Ramos (cell line): ENCODE results near the gene CD300E.

Experiments
- in situ Hi-C: fragments of 300-500 bp; cut with MboI; formaldehyde crosslinking; loops from one replicate; pipeline ENCODE4 v1.14.3; 2022; ENCODE audit warnings: low sequenced_read_pairs; ENCODE audit not compliant: unreplicated experiment

CD300E gene

DNA sequence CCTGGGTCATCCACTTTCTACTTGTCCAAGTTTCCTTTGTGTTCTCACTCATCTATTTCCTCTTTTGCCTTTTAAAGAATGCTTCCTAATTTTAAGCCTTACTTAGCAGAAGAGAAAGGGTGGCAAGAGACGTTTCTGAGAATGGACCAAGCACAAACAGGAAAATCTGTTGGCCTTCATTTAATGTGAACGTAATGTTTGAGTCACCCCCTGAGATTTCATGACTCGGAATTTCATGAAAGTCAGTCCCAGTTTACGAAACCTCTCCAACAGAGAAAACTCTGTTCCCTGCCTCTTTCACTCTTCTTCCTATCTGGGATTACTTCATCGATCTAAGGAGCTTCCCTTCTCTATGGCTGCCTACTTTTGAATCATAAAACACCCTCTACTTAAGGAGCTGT lies at the start of gene CD300E:
TSS of gene CD300E (minus strand) at position 46 of the 401 bp plus-strand sequence. CDS start 117 bp downstream, outside the sequence.
- in situ Hi-C loops: no loop called here

DNA sequence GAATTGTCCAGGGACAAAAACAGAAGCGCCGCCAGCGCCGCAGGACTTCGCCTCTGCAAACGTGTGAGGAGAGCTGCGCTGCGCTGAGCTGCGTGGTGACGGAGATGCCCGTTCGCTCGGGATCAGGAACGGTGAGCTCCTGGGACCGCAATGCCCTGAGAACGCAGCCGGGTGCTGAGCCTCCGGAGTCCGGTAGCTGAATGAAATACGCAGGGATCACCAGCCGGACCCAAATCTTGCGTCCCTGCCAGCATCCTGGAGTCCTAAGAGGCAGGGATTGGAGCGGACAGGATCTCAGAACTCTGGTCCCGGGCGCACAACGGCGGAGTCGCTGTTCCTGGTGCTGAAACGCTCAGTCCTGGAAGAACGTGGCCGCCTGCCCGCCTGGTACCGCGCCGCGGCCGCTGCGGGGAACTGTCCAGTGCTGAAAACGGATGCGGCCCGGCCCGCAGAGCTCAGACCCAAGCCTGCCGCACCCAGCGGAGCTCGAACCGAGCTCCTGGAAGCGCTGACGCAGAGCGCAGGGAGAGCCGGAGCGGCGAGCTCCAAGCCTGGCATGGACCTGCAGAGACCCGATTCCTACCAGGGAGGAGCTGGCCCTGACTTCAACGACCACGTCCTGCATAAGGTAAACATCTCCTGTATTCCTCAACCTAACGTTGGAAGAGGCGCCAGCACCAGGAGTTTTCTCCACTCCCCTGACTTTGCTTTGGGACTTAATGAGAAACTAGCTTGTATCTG lies 47.7 kb upstream of the CD300E start:
- in situ Hi-C loops: no loop called here

DNA sequence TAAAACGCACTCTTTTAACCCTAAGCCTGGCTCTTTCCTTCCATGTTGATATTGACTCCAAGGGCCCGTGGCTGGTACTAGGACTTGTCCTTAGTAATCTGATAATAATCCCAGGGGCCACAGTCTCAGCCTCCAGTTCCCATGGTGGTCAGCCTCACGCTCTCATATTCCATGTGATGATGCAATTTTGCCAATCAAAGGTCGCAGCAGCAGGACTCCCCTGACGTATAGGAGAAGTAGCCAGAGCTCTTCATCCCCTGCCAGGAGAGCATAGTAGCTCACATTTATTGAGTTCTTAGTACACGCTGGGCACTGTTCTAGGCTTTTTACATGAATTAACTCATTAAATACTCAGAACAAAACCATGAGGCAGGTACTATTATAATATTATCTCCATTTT lies 46.8 kb upstream of the CD300E start:
- in situ Hi-C loops: no loop called here

- in situ Hi-C loops: no loop called here
Observed at GRCh38 chr17:74663561-74663960, 40.0 kb upstream of the CD300E start.

GRCh38 chr17:74659889-74660288 lies 36.4 kb upstream of the CD300E start:
- in situ Hi-C loops: loop anchor here (10.0 kb wide), 1 partner anchor 205 kb away; no protein-coding TSS in a partner anchor

DNA sequence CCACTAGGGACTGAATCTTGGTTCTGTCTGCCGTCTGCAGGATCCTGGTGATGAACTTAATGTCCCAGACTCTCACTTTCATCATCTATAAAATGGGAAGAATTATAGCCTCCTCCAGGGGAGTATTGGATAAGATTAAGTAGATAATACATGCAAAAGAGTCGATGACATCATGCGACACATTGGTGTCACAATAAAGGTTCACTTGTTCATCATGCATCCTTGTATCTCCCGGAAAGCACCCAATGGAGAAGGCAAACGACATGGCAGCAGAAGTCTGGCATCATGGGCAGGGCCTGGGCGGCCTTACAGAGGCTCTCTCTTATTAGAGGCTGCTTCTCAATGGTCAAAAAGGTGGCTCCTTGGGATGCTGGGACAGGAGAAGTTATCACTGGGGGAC lies 35.1 kb upstream of the CD300E start:
- in situ Hi-C loops: loop anchor here (10.0 kb wide), 1 partner anchor 206 kb away; no protein-coding TSS in a partner anchor

- in situ Hi-C loops: loop anchor here (10.0 kb wide), 1 partner anchor 210 kb away; no protein-coding TSS in a partner anchor
Observed at GRCh38 chr17:74654742-74655141, 31.2 kb upstream of the CD300E start.

DNA sequence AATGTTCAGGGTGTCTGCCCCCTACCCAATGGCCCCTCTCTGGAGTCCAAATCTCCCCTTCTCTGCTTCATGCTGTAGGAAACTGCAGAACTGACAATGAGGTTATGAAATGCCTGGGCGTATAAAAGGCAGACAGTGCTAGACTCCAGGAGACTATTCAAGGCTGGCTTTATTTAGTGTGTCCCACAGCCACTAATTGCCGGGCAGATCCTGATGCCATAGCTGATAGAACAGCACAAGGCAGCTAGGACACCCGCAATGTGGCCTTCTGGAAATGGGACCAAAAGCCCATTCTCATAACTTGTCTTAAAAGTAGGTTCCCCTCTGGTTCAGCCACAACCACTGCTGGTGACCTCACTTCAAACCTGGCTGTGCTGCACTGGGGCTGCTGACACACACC lies 28.5 kb upstream of the CD300E start:
- in situ Hi-C loops: loop anchor here (10.0 kb wide), 1 partner anchor 213 kb away; no protein-coding TSS in a partner anchor

- in situ Hi-C loops: loop anchor here (10.0 kb wide), 1 partner anchor 215 kb away; no protein-coding TSS in a partner anchor
Observed at GRCh38 chr17:74649909-74650308, 26.4 kb upstream of the CD300E start.

DNA sequence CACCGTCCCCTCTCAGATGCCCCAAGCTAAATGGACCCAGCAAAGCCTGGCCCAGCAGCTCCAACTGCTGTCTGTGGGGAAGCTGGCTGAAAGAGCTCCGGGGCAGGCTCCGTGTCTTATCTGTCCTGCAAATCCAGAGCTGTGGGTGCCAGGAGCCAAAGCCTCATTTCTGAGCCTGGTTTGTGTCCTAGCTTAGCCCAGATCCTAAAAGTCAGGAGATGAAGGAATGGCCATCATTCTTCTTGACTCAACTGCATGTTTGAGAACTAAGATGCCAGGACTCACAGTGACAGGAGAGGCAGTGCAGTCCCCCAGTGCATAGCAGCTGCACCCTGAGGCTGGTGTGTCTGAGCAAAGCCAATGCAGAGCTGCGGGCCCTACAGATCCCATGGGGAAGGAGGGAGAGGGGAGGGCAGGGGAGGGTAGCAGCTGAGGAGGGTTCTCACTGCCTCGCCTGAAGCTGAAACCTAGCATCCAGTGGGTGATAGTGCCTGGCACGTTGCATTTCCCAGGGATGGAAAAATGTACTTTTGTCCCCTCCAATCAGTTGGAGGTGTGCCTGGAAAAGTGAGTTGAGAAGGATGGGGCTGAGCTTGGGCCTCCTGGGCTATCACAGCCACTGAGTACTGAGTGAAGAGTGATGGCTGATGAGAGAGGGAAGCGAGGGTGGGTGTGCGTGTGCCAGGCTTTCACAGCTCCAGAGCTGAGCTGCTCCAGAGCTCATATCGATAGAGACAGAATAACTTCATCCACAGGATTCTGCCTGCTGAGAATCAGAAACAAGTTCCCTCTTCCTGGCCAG lies 24.5 kb upstream of the CD300E start:
- in situ Hi-C loops: no loop called here

- in situ Hi-C loops: no loop called here
Observed at GRCh38 chr17:74646231-74646630, 22.7 kb upstream of the CD300E start.

GRCh38 chr17:74645010-74645409 lies 21.5 kb upstream of the CD300E start:
- in situ Hi-C loops: no loop called here

- in situ Hi-C loops: no loop called here
Observed at GRCh38 chr17:74644419-74644818, 20.9 kb upstream of the CD300E start.

DNA sequence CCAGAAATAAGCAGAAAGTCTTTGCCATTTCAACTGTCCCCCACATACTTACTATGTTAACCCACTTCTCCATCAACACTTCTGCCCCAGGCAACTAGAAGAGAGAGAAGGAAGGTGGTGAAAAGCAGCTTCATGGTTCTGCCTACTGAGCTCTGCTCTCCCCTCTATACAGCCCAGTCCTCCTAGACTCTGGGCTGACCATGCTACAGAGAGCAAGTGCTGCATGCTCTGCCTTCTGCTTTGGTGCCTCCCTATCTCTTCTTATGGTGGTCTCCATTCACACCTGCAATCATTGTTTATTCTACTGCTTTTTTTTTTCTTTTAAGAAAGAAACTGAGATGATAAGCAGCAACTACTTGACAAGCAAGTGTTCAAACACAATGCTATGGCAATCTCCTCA lies 20.3 kb upstream of the CD300E start:
- in situ Hi-C loops: no loop called here

DNA sequence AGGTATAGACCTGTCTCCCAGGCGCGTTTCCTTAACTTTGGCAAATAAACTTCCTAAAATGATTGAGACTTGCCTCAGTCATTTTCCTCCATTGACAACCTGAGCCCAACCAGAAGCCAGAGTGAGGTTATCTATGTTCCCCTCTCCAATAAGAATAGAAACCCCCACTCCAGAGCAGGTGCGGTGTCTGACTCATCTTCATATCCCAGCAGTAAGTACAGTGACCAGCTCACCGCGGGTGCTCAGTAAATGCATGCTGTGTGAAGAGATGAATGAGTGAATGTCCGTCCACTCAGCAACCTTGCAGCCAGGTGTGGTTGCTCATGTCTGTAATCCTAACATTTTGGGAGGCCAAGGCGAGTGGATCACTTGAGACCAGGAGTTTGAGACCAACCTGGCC lies 19.5 kb upstream of the CD300E start:
- in situ Hi-C loops: no loop called here

GRCh38 chr17:74642556-74642955 lies 19.0 kb upstream of the CD300E start:
- in situ Hi-C loops: no loop called here

- in situ Hi-C loops: no loop called here
Observed at GRCh38 chr17:74641958-74642298, 18.4 kb upstream of the CD300E start.

- in situ Hi-C loops: no loop called here
Observed at GRCh38 chr17:74641224-74641957, 17.9 kb upstream of the CD300E start.

DNA sequence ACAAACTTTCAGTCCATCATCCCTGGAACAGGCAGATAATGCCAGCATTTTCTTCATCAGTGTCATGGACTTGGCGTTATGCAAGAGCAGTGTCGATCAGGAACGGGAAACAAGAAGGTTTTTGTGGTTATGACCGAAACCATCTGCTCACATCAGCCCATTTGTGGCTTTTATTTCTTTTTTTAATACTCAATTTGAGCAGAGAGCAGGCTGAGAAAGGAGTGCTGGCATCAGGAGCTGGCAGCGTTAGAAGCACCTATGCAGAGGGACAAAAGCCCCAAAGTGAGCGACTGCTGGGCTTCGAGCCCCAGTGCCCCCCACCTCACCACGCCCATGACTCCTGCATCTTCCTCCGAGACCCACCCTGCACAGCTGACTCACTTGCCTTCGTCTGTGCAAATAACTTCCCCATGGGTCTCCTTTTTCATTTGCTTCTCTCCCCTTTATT lies 16.2 kb upstream of the CD300E start:
- in situ Hi-C loops: no loop called here

GRCh38 chr17:74637926-74638325 lies 14.4 kb upstream of the CD300E start:
- in situ Hi-C loops: no loop called here

- in situ Hi-C loops: no loop called here
Observed at GRCh38 chr17:74637265-74637664, 13.7 kb upstream of the CD300E start.
